GM12878 (cell line): Measurements from ENCODE around the gene UBAP1. TPM values are rescaled to one million over a fixed set of nuclear protein-coding genes. Genes with fewer than 3 reads are reported as not detected.

Experiments used
- ATAC-seq: fragments of 200-7000 bp; cut with Tn5 transposase; 3 replicates; pipeline ENCODE4 v1.9.1; 2020; ENCODE audit warnings: mild to moderate bottlenecking, moderate library complexity
- BruUV-seq: library from RNA; stranded (reverse); fragments of 400-500 nt; replicated peaks from 2 replicates; lab custom pipeline; 2021; lab: Mats Ljungman, UMichigan
- CTCF ChIA-PET: fragments of 300-600 bp; sonication (Branson Sonifier 250); formaldehyde crosslinking; extraction: SDS; loops from one replicate; lab custom pipeline; 2021; ENCODE audit warnings: inconsistent platforms; lab: Yijun Ruan, JAX
- POLR2A ChIA-PET: fragments of 350-600 bp; formaldehyde crosslinking; extraction: SDS; loops from one replicate; lab custom pipeline; 2021; ENCODE audit warnings: inconsistent platforms; lab: Charles Lee
- RAD21 ChIA-PET: fragments of 300-600 bp; sonication (Branson Sonifier 250); formaldehyde crosslinking; loops from one replicate; lab custom pipeline; 2023; ENCODE audit warnings: antibody characterized with exemption; ENCODE audit not compliant: unreplicated experiment; lab: Charles Lee
- SMC1A ChIA-PET: fragments of 300-600 bp; sonication (Branson Sonifier 250); formaldehyde crosslinking; loops from one replicate; lab custom pipeline; 2023; ENCODE audit not compliant: unreplicated experiment, uncharacterized antibody; lab: Charles Lee
- DNase-seq: peaks from one replicate; pipeline ENCODE4 v3.0.0-alpha.2; 2011; ENCODE audit warnings: low read depth, low spot score
- FAIRE-seq: peaks from 3 replicates; lab custom pipeline; 2011; peaks lifted over from hg19 to GRCh38; lab: Jason Lieb, UNC
- H2AFZ ChIP-seq: 2 replicates; pipeline ENCODE4 v1.6.0; 2011; ENCODE audit warnings: low read depth, low read length, control low read depth; ENCODE audit not compliant: control insufficient read depth
- H3K27ac ChIP-seq: 2 replicates; pipeline ENCODE4 v1.5.1; 2011; ENCODE audit warnings: control low read depth; ENCODE audit not compliant: control insufficient read depth, insufficient read depth
- H3K27me3 ChIP-seq, 2 experiments: replicated peaks in 1 of 2; 2 replicates each; pipeline versions ENCODE4 v1.6.0 to v1.6.1; 2011; ENCODE audit warnings: low read length in 1 of 2; ENCODE audit not compliant: control insufficient read depth in 2 of 2, insufficient read depth in 2 of 2
- H3K36me3 ChIP-seq, 2 experiments: 2 replicates each; pipeline ENCODE4 v1.5.1; 2011; ENCODE audit warnings: low read length in 1 of 2; ENCODE audit not compliant: control insufficient read depth in 2 of 2, insufficient read depth in 2 of 2
- H3K4me1 ChIP-seq: 2 replicates; pipeline ENCODE4 v1.6.1; 2011; ENCODE audit warnings: mild to moderate bottlenecking, low read length, moderate library complexity, mixed read lengths; ENCODE audit not compliant: control insufficient read depth, insufficient read depth
- H3K4me2 ChIP-seq: 2 replicates; pipeline ENCODE4 v1.6.0; 2011; ENCODE audit warnings: control low read depth; ENCODE audit not compliant: control insufficient read depth, insufficient read depth
- H3K4me3 ChIP-seq: fragments of 200-600 bp; sonication (generic); 2 replicates; pipeline ENCODE4 v1.5.1; 2016
- H3K79me2 ChIP-seq: 2 replicates; pipeline ENCODE4 v1.6.0; 2011; ENCODE audit warnings: low read length; ENCODE audit not compliant: control insufficient read depth, insufficient read depth
- H3K9ac ChIP-seq: 2 replicates; pipeline ENCODE4 v1.8.0; 2011; ENCODE audit warnings: low read length, control low read depth, mixed read lengths; ENCODE audit not compliant: control insufficient read depth, insufficient read depth
- H3K9me3 ChIP-seq: replicated peaks from 3 replicates; pipeline ENCODE4 v1.5.1; 2011; ENCODE audit warnings: mild to moderate bottlenecking, low read length; ENCODE audit not compliant: control insufficient read depth, insufficient read depth
- H4K20me1 ChIP-seq: 2 replicates; pipeline ENCODE4 v1.6.0; 2011; ENCODE audit not compliant: control insufficient read depth, insufficient read depth
- NR2C2 ChIP-seq: IDR thresholded peaks from 2 replicates; pipeline ENCODE4 v1.6.1; 2011; ENCODE audit warnings: borderline replicate concordance, low read depth; ENCODE audit not compliant: control insufficient read depth, insufficient read length
- WGBS: methylation state at CpG from one replicate; pipeline ENCODE4 v1.1.6; 2016; ENCODE audit warnings: low lambda C conversion rate; ENCODE audit not compliant: insufficient replicate concordance, insufficient coverage; ENCODE audit errors: missing lambda C conversion rate; 5-methylcytosine and 5-hydroxymethylcytosine counted together
- in situ Hi-C: fragments of 300-500 bp; cut with MboI; formaldehyde crosslinking; loops from 9 replicates; pipeline ENCODE4 v1.14.3; 2018; ENCODE audit warnings: mixed read lengths
- intact Hi-C: fragments of 100-400 bp; cut with micrococcal nuclease; formaldehyde crosslinking; loops from one replicate; pipeline ENCODE4 v1.14.2; 2022; ENCODE audit not compliant: unreplicated experiment
- polyA plus RNA-seq, 11 experiments: library from polyadenylated mRNA; depleted of rRNA in 4 of 11; unstranded in 6 of 11; stranded (reverse) in 5 of 11; fragments of >200 nt; fragmentation: Nextera tagmentation in 4 of 11; fragmentation: Illumina TruSeq in 1 of 11; extraction: Ambion mirVana in 4 of 11; extraction: Trizol in 1 of 11; gene quantifications; 1 replicate in 1 of 11; 2 replicates in 10 of 11; pipeline versions ENCODE4 v1.2.1 to v1.2.3, GENCODE V29; 2011 to 2016; ENCODE audit warnings: inconsistent platforms in 2 of 11, missing spikeins in 2 of 11, low read depth in 1 of 11
- total RNA-seq, 4 experiments: library from RNA; depleted of rRNA in 3 of 4; stranded (reverse); fragments of >200 nt in 3 of 4; fragmentation: Illumina TruSeq in 1 of 4; extraction: Trizol in 1 of 4; gene quantifications; 2 replicates each; pipeline versions ENCODE4 v1.2.1 to v1.2.3, GENCODE V29; 2013 to 2021
- TF ChIP-seq, protein P1 (sequence below): IDR thresholded peaks from 2 replicates; pipeline ENCODE4 v1.6.1; 2012; ENCODE audit warnings: improper control_type of control experiment, low read depth, low read length; ENCODE audit not compliant: insufficient replicate concordance

Gene UBAP1
- total and polyA plus RNA-seq, 10 of the 15 experiments (the other 5 are each of a cell fraction or from before 2014, with no cell fraction given) = 2.1 to 47.9 (median 27.2) TPM

DNA sequence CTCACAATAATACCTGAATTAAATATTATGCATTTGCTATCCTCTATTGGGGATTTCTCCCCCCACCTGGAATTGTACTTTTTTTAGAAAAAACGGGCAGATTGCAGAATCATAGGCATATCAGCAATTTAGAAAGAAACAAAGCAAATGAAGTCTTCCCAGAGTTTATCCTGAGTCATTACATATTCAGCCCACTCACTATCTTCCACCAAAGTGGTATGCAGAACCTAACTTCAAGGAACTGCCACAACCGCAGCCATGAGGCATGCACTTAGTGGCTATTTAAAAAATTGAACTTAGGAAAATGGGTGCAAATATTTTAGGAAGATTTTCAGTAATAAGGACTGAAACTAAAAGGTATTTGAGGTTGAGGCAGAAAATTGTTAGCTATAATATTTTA lies 48.6 kb downstream of the UBAP1 start:
- no peaks in the 10 kb centered on the region for H3K9me3 ChIP-seq
- ATAC-seq (no peak), FAIRE-seq (no peak), DNase-seq (no peak)
- no peak overlapping the region for H3K27ac ChIP-seq
- H3K27me3 ChIP-seq = no peaks in the 10 kb centered on the region
- WGBS = 60% methylated on average over 2 of the region's 2 CpGs
- no peak overlapping the region for H3K4me2 ChIP-seq
- SMC1A ChIA-PET = interaction anchor here (2.5 kb wide), 1 partner anchor 16 kb away, joined by 12 read pairs; no protein-coding TSS in a partner anchor
- RAD21 ChIA-PET = interaction anchor here (1.1 kb wide), 1 partner anchor 25 kb away, joined by 4 read pairs; no protein-coding TSS in a partner anchor
- H3K4me3 ChIP-seq = no peak overlapping the region
- H3K36me3 ChIP-seq = peaks cover 0 to 2% of the 10 kb centered on the region in 2 experiments; a peak in 2 of 4 replicates
- no peak overlapping the region for H3K9ac ChIP-seq
- POLR2A ChIA-PET = no interaction called here
- no peak overlapping the region for H2AFZ ChIP-seq
- no peaks in the 10 kb centered on the region for H4K20me1 ChIP-seq
- H3K4me1 ChIP-seq = no peaks in the 10 kb centered on the region
- BruUV-seq = TSS peak; percentile 41
- H3K79me2 ChIP-seq = no peaks in the 10 kb centered on the region
- CTCF ChIA-PET = interaction anchor here (0.6 to 1.7 kb wide), 2 partner anchors 26 to 68 kb away, joined by 3 to 4 read pairs; no protein-coding TSS in a partner anchor
- TF ChIP-seq, protein P1, sequence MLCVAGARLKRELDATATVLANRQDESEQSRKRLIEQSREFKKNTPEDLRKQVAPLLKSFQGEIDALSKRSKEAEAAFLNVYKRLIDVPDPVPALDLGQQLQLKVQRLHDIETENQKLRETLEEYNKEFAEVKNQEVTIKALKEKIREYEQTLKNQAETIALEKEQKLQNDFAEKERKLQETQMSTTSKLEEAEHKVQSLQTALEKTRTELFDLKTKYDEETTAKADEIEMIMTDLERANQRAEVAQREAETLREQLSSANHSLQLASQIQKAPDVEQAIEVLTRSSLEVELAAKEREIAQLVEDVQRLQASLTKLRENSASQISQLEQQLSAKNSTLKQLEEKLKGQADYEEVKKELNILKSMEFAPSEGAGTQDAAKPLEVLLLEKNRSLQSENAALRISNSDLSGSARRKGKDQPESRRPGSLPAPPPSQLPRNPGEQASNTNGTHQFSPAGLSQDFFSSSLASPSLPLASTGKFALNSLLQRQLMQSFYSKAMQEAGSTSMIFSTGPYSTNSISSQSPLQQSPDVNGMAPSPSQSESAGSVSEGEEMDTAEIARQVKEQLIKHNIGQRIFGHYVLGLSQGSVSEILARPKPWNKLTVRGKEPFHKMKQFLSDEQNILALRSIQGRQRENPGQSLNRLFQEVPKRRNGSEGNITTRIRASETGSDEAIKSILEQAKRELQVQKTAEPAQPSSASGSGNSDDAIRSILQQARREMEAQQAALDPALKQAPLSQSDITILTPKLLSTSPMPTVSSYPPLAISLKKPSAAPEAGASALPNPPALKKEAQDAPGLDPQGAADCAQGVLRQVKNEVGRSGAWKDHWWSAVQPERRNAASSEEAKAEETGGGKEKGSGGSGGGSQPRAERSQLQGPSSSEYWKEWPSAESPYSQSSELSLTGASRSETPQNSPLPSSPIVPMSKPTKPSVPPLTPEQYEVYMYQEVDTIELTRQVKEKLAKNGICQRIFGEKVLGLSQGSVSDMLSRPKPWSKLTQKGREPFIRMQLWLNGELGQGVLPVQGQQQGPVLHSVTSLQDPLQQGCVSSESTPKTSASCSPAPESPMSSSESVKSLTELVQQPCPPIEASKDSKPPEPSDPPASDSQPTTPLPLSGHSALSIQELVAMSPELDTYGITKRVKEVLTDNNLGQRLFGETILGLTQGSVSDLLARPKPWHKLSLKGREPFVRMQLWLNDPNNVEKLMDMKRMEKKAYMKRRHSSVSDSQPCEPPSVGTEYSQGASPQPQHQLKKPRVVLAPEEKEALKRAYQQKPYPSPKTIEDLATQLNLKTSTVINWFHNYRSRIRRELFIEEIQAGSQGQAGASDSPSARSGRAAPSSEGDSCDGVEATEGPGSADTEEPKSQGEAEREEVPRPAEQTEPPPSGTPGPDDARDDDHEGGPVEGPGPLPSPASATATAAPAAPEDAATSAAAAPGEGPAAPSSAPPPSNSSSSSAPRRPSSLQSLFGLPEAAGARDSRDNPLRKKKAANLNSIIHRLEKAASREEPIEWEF = no peak
- no peak for TF ChIP-seq NR2C2
- intact Hi-C loops (no loop called here), in situ Hi-C loops (no loop called here)
